ENCODE measurements around the gene TCERG1L.

The TCERG1L gene

GRCh38 chr10:131269776-131270460, 41.6 kb downstream of the TCERG1L start:
- H3K27me3 ChIP-seq (ENCODE audit: insufficient read depth, poor library complexity, severe bottlenecking), result no peaks in the 10 kb centered on the region
- no peak for DNase-seq (ENCODE audit: low read depth in 1 of 2, low spot score in 1 of 2)
- TF ChIP-seq POLR2AphosphoS5 (IDR thresholded peaks at IDR 0.05; ENCODE audit: low read depth) (no peak), GABPA (IDR thresholded peaks at IDR 0.05; ENCODE audit: low read depth) (no peak), SPI1 (IDR thresholded peaks at IDR 0.05; ENCODE audit: borderline replicate concordance, low read depth) (no peak), CTCF (IDR thresholded peaks at IDR 0.05; ENCODE audit: insufficient read depth, low read length) (no peak), REST (IDR thresholded peaks at IDR 0.05; ENCODE audit: insufficient replicate concordance, low read depth) (no peak)
- no peak overlapping the region for H3K4me3 ChIP-seq (replicated peaks; ENCODE audit: insufficient read depth, low read length)
- no peak overlapping the region for H3K27ac ChIP-seq (replicated peaks)

- no peak overlapping the region for H3K4me3 ChIP-seq (replicated peaks; ENCODE audit: insufficient read depth, low read length)
- DNase-seq (ENCODE audit: low read depth in 1 of 2, low spot score in 1 of 2), result no peak
- H3K27ac ChIP-seq (replicated peaks), result no peak overlapping the region
- no peaks in the 10 kb centered on the region for H3K27me3 ChIP-seq (ENCODE audit: insufficient read depth, poor library complexity, severe bottlenecking)
- TF ChIP-seq POLR2AphosphoS5 (IDR thresholded peaks at IDR 0.05; ENCODE audit: low read depth) (no peak), REST (IDR thresholded peaks at IDR 0.05; ENCODE audit: insufficient replicate concordance, low read depth) (no peak), GABPA (IDR thresholded peaks at IDR 0.05; ENCODE audit: low read depth) (no peak), CTCF (IDR thresholded peaks at IDR 0.05; ENCODE audit: insufficient read depth, low read length) (no peak), SPI1 (IDR thresholded peaks at IDR 0.05; ENCODE audit: borderline replicate concordance, low read depth) (no peak)
These were observed 43.8 kb downstream of the TCERG1L start for GRCh38 chr10:131267814-131268095.

- TF ChIP-seq REST (IDR thresholded peaks at IDR 0.05; ENCODE audit: insufficient replicate concordance, low read depth) (no peak), GABPA (IDR thresholded peaks at IDR 0.05; ENCODE audit: low read depth) (no peak), POLR2AphosphoS5 (IDR thresholded peaks at IDR 0.05; ENCODE audit: low read depth) (no peak), SPI1 (IDR thresholded peaks at IDR 0.05; ENCODE audit: borderline replicate concordance, low read depth) (no peak), CTCF (IDR thresholded peaks at IDR 0.05; ENCODE audit: insufficient read depth, low read length) (no peak)
- Histone ChIP-seq H3K27ac (replicated peaks) (no peak overlapping the region), H3K27me3 (ENCODE audit: insufficient read depth, poor library complexity, severe bottlenecking) (no peaks in the 10 kb centered on the region), H3K4me3 (replicated peaks; ENCODE audit: insufficient read depth, low read length) (no peak overlapping the region)
- no peak for DNase-seq (ENCODE audit: low read depth in 1 of 2, low spot score in 1 of 2)
These were observed 44.3 kb downstream of the TCERG1L start for GRCh38 chr10:131266936-131267813.
